Stimulated activated effector memory CD8-positive, alpha-beta T cell treated with anti-CD3 and anti-CD28 coated beads, Interleukin-12 subunit alpha, Interleukin-12 subunit beta, amount 100 ng/mL, for 72 hours (primary cell): ENCODE data around the gene PTGES3L.

Experiments
- ATAC-seq: fragments of 150-1000 bp; cut with Tn5 transposase; 2 replicates; pipeline ENCODE4 v1.10.0; 2021
- DNase-seq, 2 donors: peaks; one replicate each; pipeline ENCODE4 v3.0.0; 2021 to 2022; ENCODE audit warnings: low spot score in 2 of 2
- H3K27ac Mint-ChIP-seq: one replicate; pipeline ENCODE4 v1.8.0; 2022; ENCODE audit warnings: mild to moderate bottlenecking, mixed read lengths
- H3K36me3 Mint-ChIP-seq: one replicate; pipeline ENCODE4 v1.8.0; 2022; ENCODE audit warnings: mild to moderate bottlenecking, mixed read lengths
- H3K4me1 Mint-ChIP-seq: one replicate; pipeline ENCODE4 v1.8.0; 2022; ENCODE audit warnings: mixed read lengths
- H3K4me3 Mint-ChIP-seq: one replicate; pipeline ENCODE4 v1.8.0; 2022; ENCODE audit warnings: mild to moderate bottlenecking, mixed read lengths
- H3K9me3 Mint-ChIP-seq: one replicate; pipeline ENCODE4 v1.8.0; 2022; ENCODE audit warnings: mixed read lengths

Gene PTGES3L

DNA sequence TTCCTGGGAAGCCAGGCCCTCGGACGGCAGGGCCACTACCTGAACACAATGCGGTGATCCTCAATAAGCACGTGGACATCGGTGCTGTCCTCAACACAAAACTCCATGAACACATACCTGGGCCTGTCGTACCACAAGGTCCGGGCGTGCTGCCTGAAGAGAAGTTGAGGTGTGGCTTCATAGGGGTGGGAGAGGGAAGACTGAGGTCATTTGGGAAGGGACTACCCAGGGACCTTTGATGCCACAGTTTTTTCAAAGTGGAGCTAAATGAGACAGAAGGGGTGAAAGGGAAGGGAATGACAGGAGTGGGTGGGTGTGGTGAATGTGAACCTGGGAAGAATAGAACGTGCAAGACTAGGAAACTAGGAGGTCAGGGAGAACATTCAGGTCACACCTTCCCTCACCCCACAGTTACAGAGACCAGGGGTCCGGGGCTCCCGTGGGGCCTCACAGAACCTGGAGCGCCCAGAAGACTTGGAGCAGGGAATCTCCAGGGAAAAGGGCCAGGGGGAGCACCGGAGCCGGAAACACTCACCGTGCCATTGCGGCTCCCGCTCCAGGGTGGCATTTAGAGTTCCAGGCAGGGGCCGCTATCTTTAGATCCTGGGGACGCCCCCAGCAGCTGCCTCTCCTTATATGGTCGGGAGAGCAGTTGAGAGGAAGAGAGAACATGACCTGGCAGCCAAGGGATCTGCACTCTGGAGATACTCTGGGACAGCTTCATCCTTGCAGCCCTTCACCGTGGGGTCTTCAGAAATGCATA lies at the start of gene PTGES3L:
Gene PTGES3L (minus strand): TSS at position 570 of the 763 bp plus-strand sequence. CDS start 27 bp downstream, at position 543.
- ATAC-seq (peak; percentile 51), DNase-seq (no peak)
- H3K9me3 Mint-ChIP-seq = no peaks in the 10 kb centered on the region
- peaks cover 47% of the 10 kb centered on the region for H3K36me3 Mint-ChIP-seq
- peaks cover 29% of the 10 kb centered on the region for H3K4me1 Mint-ChIP-seq
- H3K4me3 Mint-ChIP-seq = peak within 1 kb of the TSS; percentile 95
- H3K27ac Mint-ChIP-seq = peak within 1 kb of the TSS; percentile 97

GRCh38 chr17:43028221-43028861 lies 48.5 kb upstream of the PTGES3L start:
- no peak overlapping the region for H3K27ac Mint-ChIP-seq
- peaks cover 17% of the 10 kb centered on the region for H3K36me3 Mint-ChIP-seq
- H3K4me1 Mint-ChIP-seq = peaks cover 10% of the 10 kb centered on the region
- DNase-seq (no peak), ATAC-seq (no peak)
- H3K4me3 Mint-ChIP-seq = no peak overlapping the region
- H3K9me3 Mint-ChIP-seq = no peaks in the 10 kb centered on the region

GRCh38 chr17:43027091-43028032 lies 47.5 kb upstream of the PTGES3L start:
- H3K36me3 Mint-ChIP-seq = peaks cover 17% of the 10 kb centered on the region
- H3K9me3 Mint-ChIP-seq = no peaks in the 10 kb centered on the region
- H3K4me3 Mint-ChIP-seq = no peak overlapping the region
- DNase-seq (no peak), ATAC-seq (no peak)
- peaks cover 10% of the 10 kb centered on the region for H3K4me1 Mint-ChIP-seq
- no peak overlapping the region for H3K27ac Mint-ChIP-seq

DNA sequence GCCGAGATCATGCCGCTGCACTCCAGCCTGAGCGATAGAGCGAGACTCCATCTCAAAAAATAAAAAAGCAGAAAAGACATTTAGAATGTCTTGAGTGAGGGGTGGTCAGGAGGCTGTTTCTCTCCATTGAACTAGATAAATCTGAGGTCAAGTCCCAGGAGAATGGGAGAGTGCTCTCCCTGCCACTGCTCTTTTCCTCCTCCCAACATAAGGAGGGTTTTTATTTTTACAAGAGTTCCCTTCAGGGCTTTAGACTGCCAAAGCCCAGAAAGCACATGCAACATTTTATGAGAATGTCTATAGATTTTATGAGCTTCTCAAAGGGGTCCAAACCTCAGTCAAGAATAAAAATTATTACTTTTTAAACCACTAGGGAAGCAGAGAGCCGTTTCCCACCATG lies 46.7 kb upstream of the PTGES3L start:
- Mint-ChIP-seq H3K36me3 (peaks cover 22% of the 10 kb centered on the region), H3K4me3 (no peak overlapping the region), H3K9me3 (no peaks in the 10 kb centered on the region), H3K4me1 (peaks cover 10% of the 10 kb centered on the region), H3K27ac (no peak overlapping the region)
- no peak for DNase-seq
- ATAC-seq = no peak

GRCh38 chr17:43025766-43026537 lies 46.1 kb upstream of the PTGES3L start:
- H3K27ac Mint-ChIP-seq = no peak overlapping the region
- no peak for DNase-seq
- ATAC-seq = no peak
- H3K4me1 Mint-ChIP-seq = peaks cover 14% of the 10 kb centered on the region
- H3K9me3 Mint-ChIP-seq = no peaks in the 10 kb centered on the region
- peak overlapping the region; percentile 88 for H3K4me3 Mint-ChIP-seq
- peaks cover 23% of the 10 kb centered on the region for H3K36me3 Mint-ChIP-seq

DNA sequence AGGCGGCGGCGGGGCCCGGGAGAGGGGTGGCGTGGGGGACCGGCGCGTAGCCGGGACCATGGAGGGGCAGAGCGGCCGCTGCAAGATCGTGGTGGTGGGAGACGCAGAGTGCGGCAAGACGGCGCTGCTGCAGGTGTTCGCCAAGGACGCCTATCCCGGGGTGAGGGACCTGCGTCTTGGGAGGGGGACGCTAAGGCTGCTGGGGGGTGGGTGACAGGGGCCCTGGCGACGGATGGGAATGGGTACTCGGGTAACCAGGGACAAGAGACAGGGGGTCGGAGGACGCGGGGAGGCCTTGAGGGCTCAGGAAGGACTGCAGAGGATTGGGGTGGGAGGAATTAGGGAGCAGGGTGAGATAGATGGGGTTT lies 45.4 kb upstream of the PTGES3L start:
- ATAC-seq = no peak
- peak overlapping the region; percentile 88 for H3K4me3 Mint-ChIP-seq
- peaks cover 16% of the 10 kb centered on the region for H3K4me1 Mint-ChIP-seq
- H3K27ac Mint-ChIP-seq = peak overlapping the region; percentile 91
- no peak for DNase-seq
- H3K9me3 Mint-ChIP-seq = no peaks in the 10 kb centered on the region
- H3K36me3 Mint-ChIP-seq = peaks cover 23% of the 10 kb centered on the region

DNA sequence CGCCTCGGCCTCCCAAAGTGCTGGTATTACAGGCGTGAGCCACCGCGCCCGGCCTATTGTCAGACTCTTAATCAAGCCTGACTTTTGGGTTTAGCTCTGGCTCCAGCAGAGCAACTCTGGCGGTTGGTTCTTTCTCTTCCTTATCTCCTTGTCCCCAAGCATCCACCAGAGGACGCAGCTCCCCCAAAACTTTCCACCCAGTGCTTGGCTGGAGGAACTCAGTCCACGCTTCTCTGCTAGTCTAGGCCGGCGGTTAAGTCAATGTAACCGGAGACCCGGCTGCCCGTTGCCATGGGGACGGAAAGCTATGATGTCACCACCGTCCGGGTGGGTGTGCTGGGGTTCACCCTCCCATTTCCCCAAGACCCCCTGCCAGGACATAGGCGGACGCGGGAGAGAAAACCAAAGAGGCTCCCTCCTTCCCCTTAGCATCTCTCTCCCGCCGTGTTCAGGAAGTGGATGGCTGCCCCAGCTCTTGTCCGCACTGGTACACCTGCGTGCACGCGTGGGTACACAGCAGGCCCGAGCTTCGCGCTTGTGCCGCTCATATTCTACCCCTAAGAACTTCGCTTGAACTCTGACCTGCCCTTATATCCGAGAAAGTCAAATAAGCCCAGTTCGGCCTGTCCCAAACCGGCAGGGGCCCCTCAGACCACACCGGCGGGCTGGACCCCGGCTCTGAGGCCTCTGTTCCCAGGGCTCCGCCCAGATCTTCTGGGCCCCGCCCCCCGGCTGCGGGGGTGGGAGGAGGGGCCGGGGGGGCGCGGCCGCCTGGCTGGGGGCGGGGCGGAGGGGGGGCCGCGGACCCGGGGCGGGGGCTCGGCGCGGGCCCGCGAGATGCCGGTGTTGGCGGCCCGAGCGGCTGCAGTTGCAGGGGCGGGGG lies 44.8 kb upstream of the PTGES3L start, which contains the start of gene RND2:
Gene RND2 (plus strand): TSS at position 825 of the 883 bp plus-strand sequence. CDS start 117 bp downstream, outside the sequence.
- peak; percentile 71 for ATAC-seq
- H3K4me1 Mint-ChIP-seq = peaks cover 22% of the 10 kb centered on the region
- H3K27ac Mint-ChIP-seq = peak within 1 kb of the TSS; percentile 91
- peak within 1 kb of the TSS; percentile 88 for H3K4me3 Mint-ChIP-seq
- DNase-seq = peak; percentile 68 to 89
- H3K36me3 Mint-ChIP-seq = peaks cover 23% of the 10 kb centered on the region
- H3K9me3 Mint-ChIP-seq = no peaks in the 10 kb centered on the region

DNA sequence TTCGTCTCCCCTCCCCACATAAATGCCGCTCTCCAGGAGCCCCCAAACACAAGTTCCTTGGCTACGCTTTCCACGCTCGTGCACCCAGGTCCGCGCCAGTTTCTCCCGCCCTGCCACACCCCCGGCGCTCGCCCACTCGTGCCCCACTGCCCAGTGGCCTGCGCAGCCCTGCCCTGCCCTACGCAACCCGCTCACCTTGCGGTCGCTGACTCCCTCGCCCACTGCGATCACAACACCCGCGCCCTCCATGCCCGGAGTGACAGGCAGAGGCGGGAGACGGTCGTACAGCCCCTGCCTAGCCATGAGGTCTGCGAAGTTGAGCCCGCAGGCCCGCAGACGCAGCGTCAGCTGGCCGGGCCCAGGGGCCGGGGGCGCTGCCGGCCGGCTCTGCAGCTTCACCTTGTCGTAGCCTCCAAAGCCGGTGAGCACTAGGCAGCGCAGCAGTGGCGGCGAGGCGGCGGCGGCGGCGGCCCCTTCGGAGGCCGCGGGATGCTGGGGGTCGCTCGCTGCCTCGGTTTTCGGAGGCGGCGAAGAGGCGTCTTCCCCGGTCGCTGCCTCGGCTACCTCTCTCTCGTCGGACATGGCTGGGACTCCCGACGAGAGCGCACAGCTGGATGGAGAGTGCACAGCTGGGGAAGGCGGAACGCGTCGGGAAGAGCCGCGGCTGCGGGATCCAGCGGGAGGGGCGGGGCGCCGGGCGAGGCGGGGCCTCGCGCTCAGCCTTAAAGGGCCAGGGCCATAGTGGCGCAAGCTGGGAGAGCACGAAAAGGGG lies 42.0 kb upstream of the PTGES3L start, which contains the start of gene VAT1:
Gene VAT1 (minus strand): TSS at position 645 of the 772 bp plus-strand sequence. CDS start 63 bp downstream, at position 582.
- Mint-ChIP-seq H3K4me3 (peak within 1 kb of the TSS; percentile 81), H3K4me1 (peaks cover 40% of the 10 kb centered on the region), H3K36me3 (peaks cover 23% of the 10 kb centered on the region), H3K27ac (peak within 1 kb of the TSS; percentile 76), H3K9me3 (no peaks in the 10 kb centered on the region)
- ATAC-seq (peak; percentile 71), DNase-seq (peak; percentile 34 to 78)

- no peaks in the 10 kb centered on the region for H3K9me3 Mint-ChIP-seq
- DNase-seq = no peak
- H3K36me3 Mint-ChIP-seq = peaks cover 21% of the 10 kb centered on the region
- peak overlapping the region; percentile 81 for H3K4me3 Mint-ChIP-seq
- no peak for ATAC-seq
- H3K27ac Mint-ChIP-seq = peak overlapping the region; percentile 76
- peaks cover 40% of the 10 kb centered on the region for H3K4me1 Mint-ChIP-seq
Measured at GRCh38 chr17:43020789-43021740, 41.2 kb upstream of the PTGES3L start.

GRCh38 chr17:43020030-43020621 lies 40.2 kb upstream of the PTGES3L start:
- no peak for ATAC-seq

GRCh38 chr17:43019418-43019817 lies 39.5 kb upstream of the PTGES3L start:
- DNase-seq (no peak), ATAC-seq (no peak)
- no peaks in the 10 kb centered on the region for H3K9me3 Mint-ChIP-seq
- H3K4me3 Mint-ChIP-seq = peak overlapping the region; percentile 81
- no peak overlapping the region for H3K27ac Mint-ChIP-seq
- peaks cover 40% of the 10 kb centered on the region for H3K4me1 Mint-ChIP-seq
- H3K36me3 Mint-ChIP-seq = peaks cover 19% of the 10 kb centered on the region

More at GRCh38 chr17:43020030-43020621, 40.2 kb upstream of the PTGES3L start:
- DNase-seq = no peak
- Mint-ChIP-seq H3K4me3 (peak overlapping the region; percentile 81), H3K27ac (no peak overlapping the region), H3K36me3 (peaks cover 18% of the 10 kb centered on the region), H3K9me3 (no peaks in the 10 kb centered on the region), H3K4me1 (peaks cover 45% of the 10 kb centered on the region)

GRCh38 chr17:43018932-43019331 lies 39.1 kb upstream of the PTGES3L start:
- ATAC-seq (no peak), DNase-seq (no peak)
- no peaks in the 10 kb centered on the region for H3K9me3 Mint-ChIP-seq
- no peak overlapping the region for H3K27ac Mint-ChIP-seq
- H3K36me3 Mint-ChIP-seq = peaks cover 20% of the 10 kb centered on the region
- no peak overlapping the region for H3K4me3 Mint-ChIP-seq
- peaks cover 37% of the 10 kb centered on the region for H3K4me1 Mint-ChIP-seq
